K562 (cell line): ENCODE results near the gene WDR20.

Source experiments
- CBX1 ChIP-seq: sonication (generic); IDR thresholded peaks from 2 replicates; pipeline ENCODE4 v1.6.1; 2016; ENCODE audit warnings: antibody characterized with exemption, low read depth, mild to moderate bottlenecking
- CREB3 ChIP-seq: fragments of 450-650 bp; conservative IDR thresholded peaks from 2 replicates; pipeline ENCODE4 v1.6.1; 2016; ENCODE audit warnings: missing genetic modification characterization, low read depth, mild to moderate bottlenecking, missing compliant biosample characterization, moderate library complexity
- REST ChIP-seq, 2 experiments: fragments of 450-650 bp; formaldehyde crosslinking in 1 of 2; IDR thresholded peaks; 2 replicates each; pipeline versions ENCODE4 v1.4.0 to v1.6.1; 2014 to 2020; ENCODE audit warnings: mild to moderate bottlenecking in 2 of 2, borderline replicate concordance in 1 of 2, low read depth in 1 of 2
- TAF1 ChIP-seq: IDR thresholded peaks from 2 replicates; pipeline ENCODE4 v1.6.1; 2011; ENCODE audit warnings: mild to moderate bottlenecking, low read length, moderate library complexity; ENCODE audit not compliant: insufficient read depth, control insufficient read depth, severe bottlenecking; ENCODE audit errors: extremely low read depth

GRCh38 chr14:102234331-102235264 is 94.9 kb downstream of the WDR20 start:
- TF ChIP-seq CBX1, result no peak
- TF ChIP-seq CREB3 (tag), result no peak
- TF ChIP-seq REST (IDR thresholded peaks at IDR 0.05; ENCODE audit: borderline replicate concordance), result no peak
- no peak for TF ChIP-seq REST (CRISPR knock-in tag; IDR thresholded peaks at IDR 0.05; ENCODE audit: low read depth)
- no peak for TF ChIP-seq TAF1
